AG09309 (cell line): ENCODE data around the gene ZSCAN23.

Experiments used
- DNase-seq: peaks from one replicate; pipeline ENCODE4 v3.0.0-alpha.2; 2010; ENCODE audit warnings: low read depth
- H3K4me3 ChIP-seq: 2 replicates; pipeline ENCODE4 v1.5.1; 2011; ENCODE audit warnings: mild to moderate bottlenecking, low read depth, low read length, moderate library complexity; ENCODE audit not compliant: control insufficient read depth
- TF ChIP-seq, protein P1 (sequence below): IDR thresholded peaks from 2 replicates; pipeline ENCODE4 v1.5.1; 2011; ENCODE audit warnings: mild to moderate bottlenecking, low read depth, low read length, inconsistent platforms; ENCODE audit not compliant: insufficient read depth, control insufficient read depth; ENCODE audit errors: missing control alignments

The ZSCAN23 gene

DNA sequence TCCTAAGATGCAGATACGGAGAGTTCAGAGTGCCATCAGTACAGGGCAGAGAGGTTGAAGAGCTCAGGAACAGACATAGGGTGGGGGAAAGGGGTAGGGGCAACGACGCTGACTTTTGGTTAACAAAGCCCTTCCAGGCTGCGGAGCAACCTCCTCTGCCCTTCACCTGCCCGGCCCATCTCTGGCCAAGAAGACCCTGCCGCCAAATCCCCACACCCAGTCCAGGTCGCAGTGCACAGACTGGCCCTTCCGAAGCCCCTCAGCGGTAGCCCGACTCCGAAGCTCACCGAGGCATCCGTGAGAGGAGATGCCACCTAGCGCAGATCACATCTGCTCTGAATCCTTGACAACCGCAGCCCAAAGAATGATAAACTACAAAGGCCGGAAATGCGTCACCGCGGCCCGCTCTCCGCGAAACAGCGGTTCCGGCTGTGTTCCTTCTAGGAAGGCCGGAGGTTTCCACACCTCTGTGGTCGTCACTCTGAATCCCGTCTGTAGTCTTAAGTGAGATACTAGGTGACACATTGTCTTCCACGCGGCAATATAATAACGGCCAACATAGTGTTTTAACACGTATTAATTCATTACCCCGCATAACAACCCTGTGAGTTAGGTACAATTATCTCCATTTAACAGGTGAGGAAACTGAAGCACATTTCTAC lies at the start of gene ZSCAN23:
TSS of gene ZSCAN23 (minus strand) at position 380 of the 662 bp plus-strand sequence. CDS start 7,225 bp downstream, outside the sequence.
- peak within 1 kb of the TSS; percentile 97 for H3K4me3 ChIP-seq
- TF ChIP-seq, protein P1, sequence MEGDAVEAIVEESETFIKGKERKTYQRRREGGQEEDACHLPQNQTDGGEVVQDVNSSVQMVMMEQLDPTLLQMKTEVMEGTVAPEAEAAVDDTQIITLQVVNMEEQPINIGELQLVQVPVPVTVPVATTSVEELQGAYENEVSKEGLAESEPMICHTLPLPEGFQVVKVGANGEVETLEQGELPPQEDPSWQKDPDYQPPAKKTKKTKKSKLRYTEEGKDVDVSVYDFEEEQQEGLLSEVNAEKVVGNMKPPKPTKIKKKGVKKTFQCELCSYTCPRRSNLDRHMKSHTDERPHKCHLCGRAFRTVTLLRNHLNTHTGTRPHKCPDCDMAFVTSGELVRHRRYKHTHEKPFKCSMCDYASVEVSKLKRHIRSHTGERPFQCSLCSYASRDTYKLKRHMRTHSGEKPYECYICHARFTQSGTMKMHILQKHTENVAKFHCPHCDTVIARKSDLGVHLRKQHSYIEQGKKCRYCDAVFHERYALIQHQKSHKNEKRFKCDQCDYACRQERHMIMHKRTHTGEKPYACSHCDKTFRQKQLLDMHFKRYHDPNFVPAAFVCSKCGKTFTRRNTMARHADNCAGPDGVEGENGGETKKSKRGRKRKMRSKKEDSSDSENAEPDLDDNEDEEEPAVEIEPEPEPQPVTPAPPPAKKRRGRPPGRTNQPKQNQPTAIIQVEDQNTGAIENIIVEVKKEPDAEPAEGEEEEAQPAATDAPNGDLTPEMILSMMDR: no peak
- DNase-seq: peak; percentile 48

DNA sequence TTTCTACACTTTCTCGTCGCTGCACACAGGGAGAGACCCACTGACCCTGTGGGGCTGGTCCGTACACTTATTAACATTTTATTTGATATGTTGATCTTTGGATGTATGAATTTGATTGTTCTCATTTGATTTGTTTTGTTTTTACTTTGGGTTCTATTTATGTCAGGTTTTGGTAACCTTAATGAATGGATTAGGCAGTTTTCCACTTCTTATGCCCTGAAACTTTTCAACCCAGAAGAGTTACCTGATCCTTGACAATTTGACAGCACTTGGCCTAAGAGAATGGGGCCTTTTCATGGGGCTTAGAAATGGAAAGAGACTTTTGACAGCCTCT lies 48.7 kb upstream of the ZSCAN23 start:
- no peak overlapping the region for H3K4me3 ChIP-seq
- no peak for DNase-seq
- TF ChIP-seq, protein P1: no peak

DNA sequence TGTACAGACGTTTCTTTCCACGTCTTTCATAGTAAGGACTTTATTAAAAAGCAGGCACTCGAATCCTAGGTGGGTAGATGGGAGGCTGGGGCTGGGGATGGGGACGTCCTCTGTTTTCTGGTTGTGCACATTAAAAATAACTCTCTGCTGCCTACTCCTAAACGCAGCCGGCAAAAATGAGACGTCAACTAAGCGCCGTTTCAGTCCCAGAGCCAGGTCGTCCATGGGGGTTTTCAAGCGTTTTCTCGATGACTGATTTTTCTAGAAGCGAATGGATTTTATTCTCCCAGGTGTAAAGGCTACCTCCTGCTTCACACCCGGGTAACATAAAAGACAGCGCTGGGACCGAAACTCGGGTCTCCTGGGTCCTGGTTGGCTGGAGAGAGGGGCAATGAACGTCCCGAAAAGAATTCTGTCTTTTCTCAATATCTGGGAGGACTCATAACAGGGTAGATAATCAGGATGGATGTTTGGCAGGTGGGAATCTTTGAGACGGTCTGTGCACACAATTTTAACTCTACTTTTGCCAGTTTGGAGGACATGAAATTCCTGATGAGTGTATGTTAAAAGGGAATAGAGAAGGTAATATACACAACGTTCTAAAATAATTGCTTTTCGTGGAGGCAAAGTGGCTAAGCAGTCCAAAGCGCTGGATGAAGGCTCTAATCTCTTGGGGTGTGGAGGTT lies 47.1 kb upstream of the ZSCAN23 start:
- peak overlapping the region; percentile 48 for H3K4me3 ChIP-seq
- TF ChIP-seq, protein P1: no peak
- DNase-seq: no peak

DNA sequence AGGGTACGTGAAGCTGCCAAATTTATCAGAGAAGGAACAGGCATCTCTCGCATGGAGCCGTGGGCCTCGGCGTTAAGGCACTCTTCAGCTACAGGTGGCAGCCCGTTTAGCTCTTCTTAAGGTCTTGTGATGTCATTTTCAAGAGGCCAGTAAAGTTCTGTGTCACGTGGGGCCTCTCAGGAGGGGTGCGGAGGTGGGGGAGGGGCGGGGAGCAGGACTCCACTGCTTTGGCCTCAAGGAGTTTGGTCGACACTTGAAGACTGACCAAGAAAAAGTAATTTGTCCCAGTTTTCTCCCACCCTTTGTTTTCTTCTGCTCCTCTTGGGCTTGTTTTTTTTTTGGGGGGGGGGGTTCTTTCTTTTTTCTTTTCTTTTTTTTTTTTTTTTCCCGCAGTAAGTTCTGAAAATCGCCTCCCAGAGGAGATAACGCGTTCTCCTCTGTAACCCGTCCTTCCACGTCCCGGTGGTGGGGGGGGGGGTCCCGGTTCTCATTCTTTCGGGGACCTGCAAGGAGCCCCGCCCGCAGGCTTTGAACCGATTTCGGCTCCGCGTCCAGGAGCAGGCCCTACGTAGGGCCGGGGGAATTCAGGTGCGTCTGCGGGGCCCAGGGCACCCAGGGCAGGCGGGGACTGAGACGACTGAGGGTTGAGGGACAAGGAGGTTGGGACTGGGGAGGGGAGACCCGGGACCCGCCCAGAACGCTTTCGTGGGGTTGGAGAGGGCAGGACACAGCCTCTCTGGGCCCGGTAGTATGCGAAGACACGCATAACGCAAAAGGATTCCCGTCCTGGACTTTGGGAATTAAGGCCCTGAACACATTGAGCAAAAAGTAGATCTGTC lies 46.3 kb upstream of the ZSCAN23 start:
- peak; percentile 11 for DNase-seq
- peak overlapping the region; percentile 48 for H3K4me3 ChIP-seq
- TF ChIP-seq, protein P1: no peak

DNA sequence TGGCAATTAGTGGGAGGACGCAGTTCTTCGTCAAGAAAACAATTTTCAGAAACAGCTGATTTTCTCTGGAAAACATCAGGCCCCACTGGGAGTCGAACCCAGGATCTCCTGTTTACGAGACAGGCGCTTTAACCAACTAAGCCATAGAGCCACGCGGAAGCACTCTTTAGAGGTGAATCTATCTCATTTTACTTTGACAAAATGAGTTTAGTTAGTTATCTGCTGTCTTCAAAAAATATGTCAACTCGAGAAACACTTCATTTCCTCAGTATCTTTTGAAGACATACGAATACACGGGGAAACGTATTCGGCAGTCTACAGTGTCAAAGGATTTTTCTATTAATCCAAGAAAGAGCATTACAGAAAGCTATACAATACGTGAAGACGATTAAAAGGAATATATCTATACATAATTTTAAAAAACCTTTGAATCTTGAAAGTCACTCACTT lies 45.6 kb upstream of the ZSCAN23 start:
- peak; percentile 18 for DNase-seq
- TF ChIP-seq, protein P1: no peak
- H3K4me3 ChIP-seq: peak overlapping the region; percentile 48

DNA sequence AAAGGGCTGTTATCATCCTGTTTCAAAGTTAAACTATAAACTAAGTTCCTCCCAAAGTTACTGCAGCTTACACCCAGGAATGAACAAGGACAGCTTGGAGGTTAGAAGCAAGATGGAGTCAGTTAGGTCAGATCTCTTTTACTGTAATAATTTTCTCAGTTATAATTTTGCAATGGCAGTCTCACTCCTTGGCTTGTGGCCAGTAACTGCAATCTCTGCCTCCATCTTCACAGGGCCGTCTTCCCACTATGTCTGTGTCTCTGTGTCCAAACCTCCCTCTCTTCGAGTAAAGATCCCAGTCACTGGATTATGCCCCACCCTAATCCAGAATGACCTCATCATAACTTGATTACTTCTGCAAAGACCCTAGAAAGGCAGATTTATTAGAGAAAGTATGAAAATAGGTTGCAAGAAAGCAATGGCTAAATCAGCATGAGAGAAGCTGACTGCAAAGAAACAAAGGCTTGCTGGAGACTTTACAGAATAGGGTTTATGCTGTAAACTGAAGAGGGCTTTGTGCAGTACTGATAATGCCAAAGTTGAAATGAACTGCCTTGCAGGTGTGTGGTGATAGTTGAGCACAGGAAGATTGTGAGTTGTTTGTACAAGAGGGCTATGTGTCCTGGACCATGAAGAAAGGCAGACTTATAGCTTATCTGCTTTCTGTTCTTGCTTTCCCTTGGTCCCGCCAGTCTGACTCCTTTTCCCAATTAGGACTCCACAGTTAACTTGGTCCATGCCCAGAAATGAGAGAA lies 43.9 kb upstream of the ZSCAN23 start:
- TF ChIP-seq, protein P1: no peak
- DNase-seq: no peak
- H3K4me3 ChIP-seq: no peak overlapping the region
